ENCODE measurements around the gene RHOF. TPM values are rescaled to one million over a fixed set of nuclear protein-coding genes. Genes with fewer than 3 reads are reported as not detected.

The RHOF gene
- total and polyA plus RNA-seq, 2 of the 8 experiments (the other 6 are each of a cell fraction or from before 2014, with no cell fraction given) = 23.8 to 31.9 TPM

DNA sequence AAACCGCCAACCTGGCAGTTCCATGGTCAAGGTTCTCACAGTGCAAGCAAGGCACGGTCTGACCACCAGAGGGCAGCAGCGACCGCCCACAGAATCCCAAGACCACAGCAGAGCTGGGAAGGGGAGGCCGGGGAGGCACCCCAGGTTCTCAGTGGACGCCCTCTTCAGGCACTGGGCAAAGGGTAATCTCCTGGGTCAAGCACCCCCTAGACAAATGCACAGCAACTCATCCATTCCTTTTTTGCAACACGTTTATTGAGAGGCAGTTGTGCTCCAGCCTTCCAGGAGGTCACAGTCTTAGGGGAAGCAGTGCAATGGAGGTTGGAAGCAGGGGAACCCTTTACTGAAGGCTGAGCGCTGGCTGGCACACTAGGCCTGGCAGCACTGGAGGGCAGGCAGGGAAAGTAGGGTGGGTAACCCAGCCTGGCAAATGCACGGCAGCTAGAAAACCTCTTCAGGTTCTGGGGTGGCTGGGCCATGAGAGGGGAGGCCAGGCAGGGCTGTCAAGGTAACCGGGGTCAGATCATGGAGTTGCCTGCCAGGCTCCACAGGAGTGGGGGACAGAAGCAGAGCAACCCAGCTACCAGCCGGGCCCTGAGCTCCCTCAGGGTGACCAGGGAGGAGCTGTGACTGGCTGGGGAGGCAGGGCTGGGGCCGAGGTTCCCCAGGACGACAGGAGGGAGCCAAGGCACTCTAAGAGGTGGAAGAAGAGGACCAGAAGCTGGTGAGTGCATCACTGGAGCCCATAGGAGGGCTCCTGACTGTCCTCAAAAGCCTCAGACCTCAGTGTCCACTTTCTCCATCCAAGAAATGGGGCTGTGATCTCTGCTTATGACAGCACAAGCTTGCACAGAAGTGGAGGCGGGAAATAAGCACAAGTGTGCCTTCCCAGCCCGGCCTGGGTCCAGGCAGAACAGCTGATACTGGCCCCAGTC, 1.8 kb upstream of the RHOF start (continued):
- TF ChIP-seq RAD21 (IDR thresholded peaks at IDR 0.05 in 1 of 2, conservative IDR thresholded peaks at IDR 0.05 in 1 of 2; ENCODE audit: low read depth in 2 of 2, low read length in 2 of 2) = peak; percentile 93 to 96
- peak; percentile 13; the same call in 1 of the 2 replicates for TF ChIP-seq TBP (IDR thresholded peaks at IDR 0.05; ENCODE audit: low read depth, low read length)
- TF ChIP-seq BACH1 (IDR thresholded peaks at IDR 0.05; ENCODE audit: low read length) = 0 out of 2 replicates have a peak, but pooled peaks have one; percentile 30
- TF ChIP-seq NANOG (IDR thresholded peaks at IDR 0.05; ENCODE audit: insufficient read depth, low read depth, low read length, poor library complexity, severe bottlenecking) = no peak
- peak in 2 of 3 experiments; percentile 97 to 98; a peak in 3 of 4 replicates for TF ChIP-seq CTCF (IDR thresholded peaks at IDR 0.05; ENCODE audit: control extremely low read depth in 1 of 3, insufficient read depth in 1 of 3, low read depth in 1 of 3, low read length in 3 of 3)
- peak; percentile 58 for TF ChIP-seq SIRT6 (IDR thresholded peaks at IDR 0.05; ENCODE audit: low read length)
- peak; percentile 36; the same call in 1 of the 2 replicates for TF ChIP-seq POLR2AphosphoS5 (IDR thresholded peaks at IDR 0.05; ENCODE audit: low read depth, low read length)
- 0 out of 2 replicates have a peak, but pooled peaks have one; percentile 38 for TF ChIP-seq TCF12 (IDR thresholded peaks at IDR 0.05; ENCODE audit: low read depth, low read length)
- TF ChIP-seq CREB1 (IDR thresholded peaks at IDR 0.05) = no peak
- TF ChIP-seq TAF7 (optimal IDR thresholded peaks at IDR 0.05; ENCODE audit: borderline replicate concordance, low read depth, low read length) = peak; percentile 75
- no peak for TF ChIP-seq SUZ12 (IDR thresholded peaks at IDR 0.05; ENCODE audit: low read length)
- no peak for TF ChIP-seq GABPA (IDR thresholded peaks at IDR 0.05; ENCODE audit: borderline replicate concordance, insufficient read depth, low read length)
- peak; percentile 54; the same call in 1 of the 2 replicates for TF ChIP-seq MAFK (IDR thresholded peaks at IDR 0.05; ENCODE audit: low read depth, low read length)
- no peak for TF ChIP-seq KDM1A (IDR thresholded peaks at IDR 0.05; ENCODE audit: borderline replicate concordance, low read length)
- TF ChIP-seq HDAC2 (IDR thresholded peaks at IDR 0.05; ENCODE audit: borderline replicate concordance in 1 of 2, low read depth in 2 of 2, low read length in 2 of 2) = 0 out of 4 replicates have a peak, but pooled peaks of 1 of the 2 experiments have one; percentile 8
